ENCODE results near the gene SKI.

GRCh38 chr1:2249559-2249906, 21.4 kb downstream of the SKI start:
- TF ChIP-seq POLR2AphosphoS5 (IDR thresholded peaks at IDR 0.05; ENCODE audit: low read depth) (no peak), CTCF (conservative IDR thresholded peaks at IDR 0.05; ENCODE audit: low read depth in 2 of 2) (no peak), EZH2phosphoT487 (IDR thresholded peaks at IDR 0.05; ENCODE audit: unreplicated experiment) (no peak), CREB1 (CRISPR knock-in tag; IDR thresholded peaks at IDR 0.05; ENCODE audit: low read depth) (no peak), EZH2 (IDR thresholded peaks at IDR 0.05; ENCODE audit: low read depth, unreplicated experiment) (no peak), REST (IDR thresholded peaks at IDR 0.05; ENCODE audit: unreplicated experiment) (no peak), STAT1 (IDR thresholded peaks at IDR 0.05; ENCODE audit: unreplicated experiment) (no peak)

Measured in GM23338 (cell line).